ENCODE data around the gene RALY.

GRCh38 chr20:34012735-34013134, 19.0 kb downstream of the RALY start:
- TF ChIP-seq EP300 (IDR thresholded peaks at IDR 0.05) (no peak), CTCF (IDR thresholded peaks at IDR 0.05) (no peak)

Data from suprapubic skin (tissue), 3 donors.